ENCODE measurements around the gene MYH6.

The MYH6 gene

GRCh38 chr14:23355871-23356435 lies 52.1 kb downstream of the MYH6 start:
- no peak for DNase-seq

GRCh38 chr14:23354990-23355389 lies 53.1 kb downstream of the MYH6 start:
- DNase-seq, result no peak

- no peak for DNase-seq
These were observed 54.7 kb downstream of the MYH6 start for GRCh38 chr14:23353433-23353780.

GRCh38 chr14:23352506-23353432 lies 55.3 kb downstream of the MYH6 start, which contains the start of gene SLC22A17:
TSS of gene SLC22A17 (minus strand) at chr14:23352887.
- no peak for DNase-seq

- no peak for DNase-seq
These were observed 56.2 kb downstream of the MYH6 start for GRCh38 chr14:23351681-23352505.

GRCh38 chr14:23349156-23349845 lies 58.8 kb downstream of the MYH6 start:
- no peak for DNase-seq

- no peak for DNase-seq
These were observed 59.8 kb downstream of the MYH6 start for GRCh38 chr14:23348297-23348655.

- no peak for DNase-seq
These were observed 60.4 kb downstream of the MYH6 start for GRCh38 chr14:23347406-23348296.

- no peak for DNase-seq
These were observed 61.2 kb downstream of the MYH6 start for GRCh38 chr14:23346693-23347405.

- DNase-seq, result no peak
These were observed 61.9 kb downstream of the MYH6 start for GRCh38 chr14:23345987-23346692.

- no peak for DNase-seq
These were observed 63.6 kb downstream of the MYH6 start for GRCh38 chr14:23344481-23344880.

GRCh38 chr14:23339506-23340268 lies 68.4 kb downstream of the MYH6 start:
- DNase-seq, result no peak

GRCh38 chr14:23335623-23336022 lies 72.5 kb downstream of the MYH6 start:
- DNase-seq, result no peak

Data from cortex of kidney (tissue), 1 donor.